ENCODE data around the gene ST3GAL3.

ST3GAL3 gene

DNA sequence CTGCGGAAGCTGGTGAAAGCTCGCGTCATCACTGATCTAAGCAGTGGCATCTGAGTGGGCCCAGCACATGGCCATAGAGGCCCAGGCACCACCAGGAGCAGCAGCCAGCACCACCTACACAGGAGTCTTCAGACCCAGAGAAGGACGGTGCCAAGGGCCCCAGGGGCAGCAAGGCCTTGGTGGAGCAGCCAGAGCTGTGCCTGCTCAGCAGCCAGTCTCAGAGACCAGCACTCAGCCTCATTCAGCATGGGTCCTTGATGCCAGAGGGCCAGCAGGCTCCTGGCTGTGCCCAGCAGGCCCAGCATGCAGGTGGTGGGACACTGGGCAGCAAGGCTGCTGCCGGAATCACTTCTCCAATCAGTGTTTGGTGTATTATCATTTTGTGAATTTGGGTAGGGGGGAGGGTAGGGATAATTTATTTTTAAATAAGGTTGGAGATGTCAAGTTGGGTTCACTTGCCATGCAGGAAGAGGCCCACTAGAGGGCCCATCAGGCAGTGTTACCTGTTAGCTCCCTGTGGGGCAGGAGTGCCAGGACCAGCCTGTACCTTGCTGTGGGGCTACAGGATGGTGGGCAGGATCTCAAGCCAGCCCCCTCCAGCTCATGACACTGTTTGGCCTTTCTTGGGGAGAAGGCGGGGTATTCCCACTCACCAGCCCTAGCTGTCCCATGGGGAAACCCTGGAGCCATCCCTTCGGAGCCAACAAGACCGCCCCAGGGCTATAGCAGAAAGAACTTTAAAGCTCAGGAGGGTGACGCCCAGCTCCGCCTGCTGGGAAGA, 223.0 kb downstream of the ST3GAL3 start:
- TF ChIP-seq, protein P1, sequence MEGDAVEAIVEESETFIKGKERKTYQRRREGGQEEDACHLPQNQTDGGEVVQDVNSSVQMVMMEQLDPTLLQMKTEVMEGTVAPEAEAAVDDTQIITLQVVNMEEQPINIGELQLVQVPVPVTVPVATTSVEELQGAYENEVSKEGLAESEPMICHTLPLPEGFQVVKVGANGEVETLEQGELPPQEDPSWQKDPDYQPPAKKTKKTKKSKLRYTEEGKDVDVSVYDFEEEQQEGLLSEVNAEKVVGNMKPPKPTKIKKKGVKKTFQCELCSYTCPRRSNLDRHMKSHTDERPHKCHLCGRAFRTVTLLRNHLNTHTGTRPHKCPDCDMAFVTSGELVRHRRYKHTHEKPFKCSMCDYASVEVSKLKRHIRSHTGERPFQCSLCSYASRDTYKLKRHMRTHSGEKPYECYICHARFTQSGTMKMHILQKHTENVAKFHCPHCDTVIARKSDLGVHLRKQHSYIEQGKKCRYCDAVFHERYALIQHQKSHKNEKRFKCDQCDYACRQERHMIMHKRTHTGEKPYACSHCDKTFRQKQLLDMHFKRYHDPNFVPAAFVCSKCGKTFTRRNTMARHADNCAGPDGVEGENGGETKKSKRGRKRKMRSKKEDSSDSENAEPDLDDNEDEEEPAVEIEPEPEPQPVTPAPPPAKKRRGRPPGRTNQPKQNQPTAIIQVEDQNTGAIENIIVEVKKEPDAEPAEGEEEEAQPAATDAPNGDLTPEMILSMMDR (IDR thresholded peaks at IDR 0.05; ENCODE audit: low read depth, low read length): peak; percentile 39
- DNase-seq: peak; percentile 23
- H3K4me1 ChIP-seq: no peaks in the 10 kb centered on the region
- no peak overlapping the region for H3K4me3 ChIP-seq (ENCODE audit: low read depth, low read length)
- H3K9me3 ChIP-seq: no peaks in the 10 kb centered on the region
- no peaks in the 10 kb centered on the region for H3K27me3 ChIP-seq
- no peaks in the 10 kb centered on the region for H3K36me3 ChIP-seq

GRCh38 chr1:43930949-43931275, 223.6 kb downstream of the ST3GAL3 start:
- Histone ChIP-seq H3K36me3 (no peaks in the 10 kb centered on the region), H3K27me3 (no peaks in the 10 kb centered on the region), H3K4me3 (ENCODE audit: low read depth, low read length) (no peak overlapping the region), H3K4me1 (no peaks in the 10 kb centered on the region), H3K9me3 (no peaks in the 10 kb centered on the region)
- no peak for DNase-seq
- TF ChIP-seq, protein P1 (IDR thresholded peaks at IDR 0.05; ENCODE audit: low read depth, low read length): no peak

- no peaks in the 10 kb centered on the region for H3K4me1 ChIP-seq
- no peaks in the 10 kb centered on the region for H3K9me3 ChIP-seq
- TF ChIP-seq, protein P1 (IDR thresholded peaks at IDR 0.05; ENCODE audit: low read depth, low read length): no peak
- DNase-seq: no peak
- H3K4me3 ChIP-seq (ENCODE audit: low read depth, low read length): no peak overlapping the region
- H3K27me3 ChIP-seq: no peaks in the 10 kb centered on the region
- no peaks in the 10 kb centered on the region for H3K36me3 ChIP-seq
These were observed 224.7 kb downstream of the ST3GAL3 start for GRCh38 chr1:43931711-43932660.

- H3K9me3 ChIP-seq: no peaks in the 10 kb centered on the region
- H3K4me3 ChIP-seq (ENCODE audit: low read depth, low read length): no peak overlapping the region
- TF ChIP-seq, protein P1 (IDR thresholded peaks at IDR 0.05; ENCODE audit: low read depth, low read length): no peak
- DNase-seq: no peak
- H3K36me3 ChIP-seq: no peaks in the 10 kb centered on the region
- H3K4me1 ChIP-seq: no peaks in the 10 kb centered on the region
- no peaks in the 10 kb centered on the region for H3K27me3 ChIP-seq
These were observed 225.6 kb downstream of the ST3GAL3 start for GRCh38 chr1:43932786-43933385.

DNA sequence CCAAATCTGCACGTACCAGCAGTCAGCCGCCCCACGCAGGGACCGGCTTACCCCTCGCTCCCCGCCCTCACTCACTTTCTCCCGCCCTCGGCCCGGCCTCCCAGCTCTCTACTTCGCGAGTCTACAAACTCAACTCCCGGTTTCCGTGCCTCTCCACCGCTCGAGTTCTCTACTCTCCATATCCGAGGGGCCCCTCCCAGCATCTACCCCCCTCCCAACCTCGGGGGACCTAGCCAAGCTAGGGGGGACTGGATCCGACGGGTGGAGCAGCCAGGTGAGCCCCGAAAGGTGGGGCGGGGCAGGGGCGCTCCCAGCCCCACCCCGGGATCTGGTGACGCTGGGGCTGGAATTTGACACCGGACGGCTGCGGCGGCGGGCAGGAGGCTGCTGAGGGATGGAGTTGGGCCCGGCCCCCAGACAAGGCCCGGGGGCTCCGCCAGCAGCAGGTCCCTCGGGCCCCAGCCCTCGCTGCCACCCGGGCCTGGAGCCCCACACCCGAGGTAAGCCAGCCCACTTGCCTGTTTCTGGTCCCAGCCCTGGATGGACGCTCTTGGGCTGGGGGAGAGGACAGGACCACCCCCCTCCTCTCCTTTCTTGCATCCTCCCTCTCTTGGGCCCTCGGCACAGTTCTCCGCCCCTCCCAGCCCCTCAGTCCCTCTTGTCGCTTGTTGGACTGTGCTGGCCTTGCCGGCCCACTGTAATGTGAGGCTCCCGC, 226.2 kb downstream of the ST3GAL3 start, which contains the start of gene ARTN:
TSS of gene ARTN (plus strand) at position 416 of the 715 bp plus-strand sequence. CDS start 1,856 bp downstream, outside the sequence.
- TF ChIP-seq, protein P1 (IDR thresholded peaks at IDR 0.05; ENCODE audit: low read depth, low read length): no peak
- Histone ChIP-seq H3K4me1 (no peaks in the 10 kb centered on the region), H3K4me3 (ENCODE audit: low read depth, low read length) (no peak within 1 kb of the TSS), H3K27me3 (no peaks in the 10 kb centered on the region), H3K36me3 (no peaks in the 10 kb centered on the region), H3K9me3 (no peaks in the 10 kb centered on the region)
- DNase-seq: no peak

All from BE2C (cell line).